HepG2 (cell line): ENCODE results near the gene ZBTB22. TPM values are rescaled to one million over a fixed set of nuclear protein-coding genes. Genes with fewer than 3 reads are reported as not detected.

Source experiments
- ARID5B ChIP-seq: IDR thresholded peaks from 2 replicates; pipeline ENCODE4 v1.4.0; 2020; ENCODE audit warnings: mild to moderate bottlenecking, missing genetic modification reagents
- ATF4 ChIP-seq, 2 experiments: fragments of 450-650 bp in 1 of 2; sonication (generic) in 1 of 2; formaldehyde crosslinking; IDR thresholded peaks; 2 replicates each; pipeline versions ENCODE4 v1.5.0 to v1.8.0; 2020 to 2022; ENCODE audit warnings: mild to moderate bottlenecking in 1 of 2, missing genetic modification reagents in 1 of 2
- BHLHE40 ChIP-seq: IDR thresholded peaks from 2 replicates; pipeline ENCODE4 v1.6.1; 2011; ENCODE audit warnings: low read length, improper control_type of control experiment
- DDIT3 ChIP-seq: sonication (generic); formaldehyde crosslinking; IDR thresholded peaks from 2 replicates; pipeline ENCODE4 v1.4.0; 2020; ENCODE audit warnings: mild to moderate bottlenecking, missing genetic modification reagents
- GZF1 ChIP-seq: sonication (generic); formaldehyde crosslinking; IDR thresholded peaks from 2 replicates; pipeline ENCODE4 v1.5.1; 2020; ENCODE audit warnings: mild to moderate bottlenecking, missing genetic modification reagents
- HDAC6 ChIP-seq: fragments of 200-600 bp; sonication (generic); IDR thresholded peaks from 2 replicates; pipeline ENCODE4 v1.7.0; 2017; ENCODE audit warnings: mild to moderate bottlenecking, antibody characterized with exemption, low read length, low read depth
- MAX ChIP-seq: IDR thresholded peaks from 2 replicates; pipeline ENCODE4 v1.6.1; 2012; ENCODE audit warnings: inconsistent platforms
- NCOR1 ChIP-seq: fragments of 200-600 bp; sonication (generic); IDR thresholded peaks from 2 replicates; pipeline ENCODE4 v1.7.0; 2017; ENCODE audit warnings: antibody characterized with exemption, low read length, borderline replicate concordance
- NFE2L2 ChIP-seq: fragments of 150-350 bp; IDR thresholded peaks from 2 replicates; pipeline ENCODE4 v1.6.1; 2014; ENCODE audit warnings: low read length
- PHF5A ChIP-seq: IDR thresholded peaks from one replicate; pipeline ENCODE4 v1.6.1; 2018; ENCODE audit warnings: low read depth, missing genetic modification reagents; ENCODE audit not compliant: unreplicated experiment
- PLSCR1 ChIP-seq: sonication (generic); formaldehyde crosslinking; IDR thresholded peaks from 2 replicates; pipeline ENCODE4 v1.5.0; 2020; ENCODE audit warnings: missing genetic modification reagents, mild to moderate bottlenecking, borderline replicate concordance
- RARA ChIP-seq: IDR thresholded peaks from 2 replicates; pipeline ENCODE4 v1.6.1; 2016; ENCODE audit warnings: missing genetic modification reagents, missing compliant biosample characterization
- RFXANK ChIP-seq: IDR thresholded peaks from 2 replicates; pipeline ENCODE4 v1.6.1; 2016
- SAP130 ChIP-seq: IDR thresholded peaks from 2 replicates; pipeline ENCODE4 v1.6.1; 2016; ENCODE audit warnings: low read depth
- SMARCE1 ChIP-seq: fragments of 450-650 bp; IDR thresholded peaks from 2 replicates; pipeline ENCODE4 v1.6.1; 2017; ENCODE audit warnings: borderline replicate concordance
- ZFP36L2 ChIP-seq: sonication (generic); formaldehyde crosslinking; IDR thresholded peaks from 2 replicates; pipeline ENCODE4 v1.4.0; 2020; ENCODE audit warnings: missing genetic modification reagents
- ZNF138 ChIP-seq: sonication (generic); formaldehyde crosslinking; IDR thresholded peaks from 2 replicates; pipeline ENCODE4 v1.5.0; 2020; ENCODE audit warnings: mild to moderate bottlenecking, low read depth, missing genetic modification reagents
- ZNF362 ChIP-seq: sonication (generic); formaldehyde crosslinking; IDR thresholded peaks from 2 replicates; pipeline ENCODE4 v1.4.0; 2020; ENCODE audit warnings: missing genetic modification reagents, mild to moderate bottlenecking, borderline replicate concordance
- ZNF691 ChIP-seq: sonication (generic); formaldehyde crosslinking; IDR thresholded peaks from 2 replicates; pipeline ENCODE4 v1.4.0; 2020; ENCODE audit warnings: missing genetic modification reagents, low read depth, mild to moderate bottlenecking, borderline replicate concordance
- ZNF737 ChIP-seq: sonication (generic); formaldehyde crosslinking; IDR thresholded peaks from 2 replicates; pipeline ENCODE4 v1.5.0; 2020; ENCODE audit warnings: missing genetic modification reagents, mild to moderate bottlenecking, borderline replicate concordance
- ZNF841 ChIP-seq: sonication (generic); formaldehyde crosslinking; IDR thresholded peaks from 2 replicates; pipeline ENCODE4 v1.8.1; 2023; ENCODE audit warnings: missing genetic modification reagents, borderline replicate concordance
- ZNF891 ChIP-seq: sonication (generic); formaldehyde crosslinking; IDR thresholded peaks from 2 replicates; pipeline ENCODE4 v1.5.0; 2020; ENCODE audit warnings: mild to moderate bottlenecking, missing genetic modification reagents
- polyA plus RNA-seq, 8 experiments: library from polyadenylated mRNA; depleted of rRNA in 3 of 8; stranded (reverse) in 7 of 8; unstranded in 1 of 8; fragments of >200 nt; fragmentation: Illumina TruSeq in 4 of 8; extraction: Trizol in 4 of 8; gene quantifications; 2 replicates each; pipeline versions ENCODE4 v1.2.1 to v1.2.3, GENCODE V29; 2011 to 2016; ENCODE audit warnings: low read depth in 4 of 8, missing spikeins in 1 of 8, mixed read lengths in 1 of 8; ENCODE audit not compliant: insufficient read depth in 1 of 8
- total RNA-seq, 5 experiments: library from RNA; depleted of rRNA; stranded (reverse); fragments of >200 nt; fragmentation: Illumina TruSeq; extraction: Trizol; gene quantifications; 2 replicates each; pipeline ENCODE4 v1.2.3, GENCODE V29; 2016; ENCODE audit warnings: low read depth in 1 of 5

ZBTB22 gene
- total and polyA plus RNA-seq, 2 of the 13 experiments (the other 11 are each of a cell fraction or from before 2014, with no cell fraction given): 8.0 to 10.6 TPM

GRCh38 chr6:33317669-33318425 lies at the start of gene ZBTB22 (continued):
- TF ChIP-seq ZNF841 (no peak), NFE2L2 (no peak), RFXANK (CRISPR knock-in tag) (no peak), HDAC6 (no peak), SMARCE1 (no peak), ZNF891 (CRISPR knock-in tag) (no peak), BHLHE40 (0 out of 2 replicates have a peak, but pooled peaks have one; percentile 26), ARID5B (0 out of 2 replicates have a peak, but pooled peaks have one; percentile 15), SAP130 (CRISPR knock-in tag) (peak; percentile 53), PHF5A (peak; percentile 35), GZF1 (CRISPR knock-in tag) (no peak), ZNF138 (CRISPR knock-in tag) (no peak), NCOR1 (peak; percentile 25; the same call in 1 of the 2 replicates), PLSCR1 (CRISPR knock-in tag) (no peak), ZNF737 (no peak), ZFP36L2 (CRISPR knock-in tag) (no peak), DDIT3 (CRISPR knock-in tag) (0 out of 2 replicates have a peak, but pooled peaks have one; percentile 42), ZNF362 (CRISPR knock-in tag) (peak; percentile 98), ATF4 (CRISPR knock-in tag; IDR thresholded peaks at IDR 0.05) (no peak), MAX (peak; percentile 65), RARA (CRISPR knock-in tag) (0 out of 2 replicates have a peak, but pooled peaks have one; percentile 11), ZNF691 (CRISPR knock-in tag) (no peak)
